Loucy (cell line): ENCODE measurements around the gene SERPINB1.

Experiments used
- H2AFZ ChIP-seq: fragments of 200-600 bp; sonication (generic); 2 replicates; pipeline ENCODE4 v1.6.0; 2016; ENCODE audit warnings: antibody characterized with exemption, mild to moderate bottlenecking, low read length, moderate library complexity
- H3F3A ChIP-seq: fragments of 200-600 bp; 2 replicates; pipeline ENCODE4 v1.6.0; 2016; ENCODE audit warnings: antibody characterized with exemption, low read depth, mild to moderate bottlenecking
- H3K27me3 ChIP-seq: fragments of 200-600 bp; sonication (generic); 2 replicates; pipeline ENCODE4 v1.6.1; 2014; ENCODE audit warnings: low read length, mild to moderate bottlenecking; ENCODE audit not compliant: insufficient read depth, poor library complexity, severe bottlenecking
- H3K36me3 ChIP-seq: fragments of 200-600 bp; sonication (generic); 2 replicates; pipeline ENCODE4 v1.6.1; 2016; ENCODE audit warnings: low read length; ENCODE audit not compliant: insufficient read depth
- H3K4me1 ChIP-seq: fragments of 200-600 bp; sonication (generic); 2 replicates; pipeline ENCODE4 v1.5.1; 2014; ENCODE audit warnings: low read length, mild to moderate bottlenecking; ENCODE audit not compliant: insufficient read depth, poor library complexity, severe bottlenecking
- H3K4me2 ChIP-seq: fragments of 200-600 bp; sonication (generic); 2 replicates; pipeline ENCODE4 v1.6.0; 2014; ENCODE audit warnings: antibody characterized with exemption, low read length, low read depth, mild to moderate bottlenecking; ENCODE audit not compliant: poor library complexity, severe bottlenecking
- H3K4me3 ChIP-seq: fragments of 200-600 bp; sonication (generic); 2 replicates; pipeline ENCODE4 v1.5.1; 2014; ENCODE audit warnings: low read length, mild to moderate bottlenecking, mixed read lengths; ENCODE audit not compliant: poor library complexity, severe bottlenecking
- H3K79me2 ChIP-seq: fragments of 200-600 bp; sonication (generic); 2 replicates; pipeline ENCODE4 v1.6.1; 2014; ENCODE audit warnings: low read length; ENCODE audit not compliant: insufficient read depth
- H3K9ac ChIP-seq: fragments of 200-600 bp; sonication (generic); 2 replicates; pipeline ENCODE4 v1.6.0; 2014; ENCODE audit warnings: mild to moderate bottlenecking, low read depth, low read length, moderate library complexity; ENCODE audit not compliant: poor library complexity, severe bottlenecking
- H3K9me2 ChIP-seq: fragments of 200-600 bp; sonication (generic); replicated peaks from 2 replicates; pipeline ENCODE4 v1.6.1; 2016; ENCODE audit warnings: low read depth, low read length, mixed read lengths
- H3K9me3 ChIP-seq: fragments of 200-600 bp; sonication (generic); 2 replicates; pipeline ENCODE4 v1.6.1; 2014; ENCODE audit warnings: mild to moderate bottlenecking, antibody characterized with exemption, low read length, low read depth; ENCODE audit not compliant: insufficient read depth
- H4K20me1 ChIP-seq: fragments of 200-600 bp; sonication (generic); 2 replicates; pipeline ENCODE4 v1.6.0; 2014; ENCODE audit warnings: antibody characterized with exemption, low read length, mild to moderate bottlenecking; ENCODE audit not compliant: insufficient read depth, poor library complexity, severe bottlenecking
- EZH2phosphoT487 ChIP-seq: fragments of 200-600 bp; IDR thresholded peaks from 2 replicates; pipeline ENCODE4 v1.6.1; 2018; ENCODE audit warnings: antibody characterized with exemption, mild to moderate bottlenecking, moderate library complexity, borderline replicate concordance
- TF ChIP-seq, protein P1 (sequence below): fragments of 200-600 bp; sonication (generic); conservative IDR thresholded peaks from 2 replicates; pipeline ENCODE4 v1.5.1; 2014; ENCODE audit warnings: mild to moderate bottlenecking, antibody characterized with exemption, low read length

The SERPINB1 gene

DNA sequence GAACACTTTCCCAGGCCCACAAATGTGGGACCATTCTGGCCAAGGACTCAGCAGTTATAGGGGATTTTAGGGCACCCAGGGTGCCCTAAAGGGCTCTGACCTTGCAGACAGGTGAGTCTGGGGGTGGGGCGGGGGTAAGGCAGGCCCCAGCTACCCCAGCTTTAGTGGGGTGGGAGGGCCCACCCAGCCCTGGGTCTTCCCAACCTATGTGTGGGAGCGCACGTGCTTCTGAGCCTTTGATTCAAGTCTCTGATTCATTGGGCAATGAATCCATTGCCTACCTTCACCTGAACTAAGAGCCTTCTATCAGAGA, 958 bp downstream of the SERPINB1 start:
- Histone ChIP-seq H4K20me1 (peaks cover 28% of the 10 kb centered on the region), H3K4me3 (peak overlapping the region; percentile 87), H3K36me3 (peaks cover 8% of the 10 kb centered on the region), H3K4me2 (peak overlapping the region; percentile 98), H3K79me2 (peaks cover 56% of the 10 kb centered on the region), H3K9ac (peak overlapping the region; percentile 94), H3F3A (peaks cover 2% of the 10 kb centered on the region; the same call in 1 of the 2 replicates), H3K4me1 (peaks cover 44% of the 10 kb centered on the region), H2AFZ (no peak overlapping the region), H3K27me3 (no peaks in the 10 kb centered on the region), H3K9me3 (no peaks in the 10 kb centered on the region), H3K9me2 (no peaks in the 10 kb centered on the region)
- TF ChIP-seq EZH2phosphoT487 = no peak
- TF ChIP-seq, protein P1, sequence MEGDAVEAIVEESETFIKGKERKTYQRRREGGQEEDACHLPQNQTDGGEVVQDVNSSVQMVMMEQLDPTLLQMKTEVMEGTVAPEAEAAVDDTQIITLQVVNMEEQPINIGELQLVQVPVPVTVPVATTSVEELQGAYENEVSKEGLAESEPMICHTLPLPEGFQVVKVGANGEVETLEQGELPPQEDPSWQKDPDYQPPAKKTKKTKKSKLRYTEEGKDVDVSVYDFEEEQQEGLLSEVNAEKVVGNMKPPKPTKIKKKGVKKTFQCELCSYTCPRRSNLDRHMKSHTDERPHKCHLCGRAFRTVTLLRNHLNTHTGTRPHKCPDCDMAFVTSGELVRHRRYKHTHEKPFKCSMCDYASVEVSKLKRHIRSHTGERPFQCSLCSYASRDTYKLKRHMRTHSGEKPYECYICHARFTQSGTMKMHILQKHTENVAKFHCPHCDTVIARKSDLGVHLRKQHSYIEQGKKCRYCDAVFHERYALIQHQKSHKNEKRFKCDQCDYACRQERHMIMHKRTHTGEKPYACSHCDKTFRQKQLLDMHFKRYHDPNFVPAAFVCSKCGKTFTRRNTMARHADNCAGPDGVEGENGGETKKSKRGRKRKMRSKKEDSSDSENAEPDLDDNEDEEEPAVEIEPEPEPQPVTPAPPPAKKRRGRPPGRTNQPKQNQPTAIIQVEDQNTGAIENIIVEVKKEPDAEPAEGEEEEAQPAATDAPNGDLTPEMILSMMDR = no peak

DNA sequence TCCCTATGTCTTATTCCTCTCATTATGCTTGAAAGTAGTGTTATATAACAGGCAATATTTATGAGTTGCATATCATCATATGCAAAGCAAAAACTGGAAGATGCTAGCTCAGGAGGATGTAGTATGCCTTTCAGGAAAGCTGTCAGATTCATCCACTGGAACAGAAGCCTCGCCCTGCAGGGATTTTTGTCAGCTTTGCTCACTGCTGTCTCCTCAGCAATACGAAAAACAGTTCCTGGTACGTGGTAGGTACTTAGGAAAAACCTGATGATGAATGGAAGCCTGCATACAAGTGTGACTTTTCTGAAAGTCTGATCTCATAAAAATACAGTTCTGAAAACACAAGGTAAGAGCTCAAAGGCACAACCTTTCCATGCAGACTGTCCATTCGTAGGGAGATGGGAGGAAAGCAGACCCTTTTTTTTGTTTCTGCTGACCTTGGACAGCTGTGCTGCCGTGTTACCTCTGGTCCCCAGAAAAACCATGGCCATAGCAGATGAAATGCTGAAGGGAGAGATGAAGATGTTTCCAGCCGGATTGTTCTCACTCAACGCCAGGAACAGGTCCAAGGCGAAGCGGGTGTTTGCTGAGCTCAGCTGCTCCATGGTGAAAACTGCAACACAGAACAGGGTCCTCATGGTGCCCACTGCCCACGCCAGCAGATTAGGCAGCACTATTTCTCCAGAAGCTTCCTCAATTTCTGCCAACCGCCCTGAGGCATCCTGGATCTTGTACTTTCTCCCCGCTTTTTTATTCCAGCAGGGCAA, 1.5 kb downstream of the SERPINB1 start:
- Histone ChIP-seq H3K9me2 (no peaks in the 10 kb centered on the region), H3K36me3 (peaks cover 11% of the 10 kb centered on the region), H2AFZ (no peak overlapping the region), H3K4me1 (peaks cover 49% of the 10 kb centered on the region), H3K4me3 (peak overlapping the region; percentile 87), H3K79me2 (peaks cover 59% of the 10 kb centered on the region), H3K9me3 (no peaks in the 10 kb centered on the region), H3F3A (peaks cover 2% of the 10 kb centered on the region; the same call in 1 of the 2 replicates), H3K4me2 (peak overlapping the region; percentile 98), H3K9ac (peak overlapping the region; percentile 94), H4K20me1 (peaks cover 28% of the 10 kb centered on the region), H3K27me3 (no peaks in the 10 kb centered on the region)
- TF ChIP-seq, protein P1 = no peak
- TF ChIP-seq EZH2phosphoT487 = no peak

DNA sequence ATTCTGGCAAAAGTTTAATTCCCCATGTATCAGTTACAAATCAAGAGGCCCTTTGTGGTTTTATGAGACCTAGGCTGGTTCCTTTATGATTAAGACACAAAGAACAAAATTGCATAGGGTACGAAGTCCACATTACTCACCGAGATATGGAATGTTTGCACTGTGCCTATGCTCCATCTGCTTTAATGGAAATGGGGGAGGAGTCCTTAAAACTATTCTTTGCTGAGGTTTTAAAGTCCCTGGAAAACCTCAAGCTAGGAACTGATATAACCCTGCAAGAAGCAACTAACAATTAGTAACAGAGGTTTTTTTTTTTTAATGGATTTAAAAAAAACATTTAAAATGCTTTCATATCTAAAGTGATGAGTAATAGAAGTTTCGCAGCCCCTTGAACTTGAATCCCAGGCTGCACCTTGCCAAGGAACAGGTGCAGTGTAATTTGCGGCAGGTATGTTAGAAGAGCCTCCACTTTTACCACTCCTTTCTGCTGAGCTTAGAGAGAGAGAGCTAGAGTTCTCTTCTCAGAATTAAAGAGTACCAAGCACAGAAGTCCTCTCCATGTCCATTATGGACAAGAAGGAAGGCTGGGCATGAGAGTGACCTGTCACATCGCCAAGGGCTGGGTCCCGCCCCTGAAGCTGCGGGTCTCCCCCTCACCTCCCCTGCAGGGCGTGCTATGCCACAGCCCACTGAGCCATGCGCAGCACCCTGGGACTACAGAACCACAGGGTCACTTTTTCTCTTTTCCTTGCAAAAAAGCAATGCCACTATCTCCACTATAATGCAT, 2.3 kb downstream of the SERPINB1 start:
- peak overlapping the region; percentile 87 for H3K4me3 ChIP-seq
- peak overlapping the region; percentile 98 for H3K4me2 ChIP-seq
- no peaks in the 10 kb centered on the region for H3K9me2 ChIP-seq
- peaks cover 49% of the 10 kb centered on the region for H3K4me1 ChIP-seq
- H3K9ac ChIP-seq = peak overlapping the region; percentile 94
- TF ChIP-seq, protein P1 = no peak
- peak; percentile 30; the same call in 1 of the 2 replicates for TF ChIP-seq EZH2phosphoT487
- H3K27me3 ChIP-seq = no peaks in the 10 kb centered on the region
- H3F3A ChIP-seq = peaks cover 2% of the 10 kb centered on the region; the same call in 1 of the 2 replicates
- H2AFZ ChIP-seq = no peak overlapping the region
- no peaks in the 10 kb centered on the region for H3K9me3 ChIP-seq
- H3K36me3 ChIP-seq = peaks cover 17% of the 10 kb centered on the region
- peaks cover 64% of the 10 kb centered on the region for H3K79me2 ChIP-seq
- H4K20me1 ChIP-seq = peaks cover 28% of the 10 kb centered on the region
